WTC11 (cell line): ENCODE measurements around the gene CABCOCO1. TPM values are rescaled to one million over a fixed set of nuclear protein-coding genes. Genes with fewer than 3 reads are reported as not detected.

Experiments
- ATAC-seq: fragments of 200-7000 bp; cut with Tn5 transposase; 2 replicates; pipeline ENCODE4 v1.10.0; 2021; ENCODE audit warnings: mild to moderate bottlenecking, moderate library complexity
- CTCF ChIA-PET: fragments of 300-600 bp; sonication (Branson Sonifier 250); formaldehyde crosslinking; loops from one replicate; lab custom pipeline; 2021; ENCODE audit warnings: antibody characterized with exemption; lab: Charles Lee
- POLR2A ChIA-PET: fragments of 350-600 bp; sonication (Branson Sonifier 250); formaldehyde crosslinking; loops from one replicate; lab custom pipeline; 2021; ENCODE audit warnings: antibody characterized with exemption; lab: Charles Lee
- DNase-seq: peaks from one replicate; pipeline ENCODE4 v3.0.0; 2021; ENCODE audit warnings: low spot score
- H3K27ac Mint-ChIP-seq: 2 replicates; pipeline ENCODE4 v1.8.0; 2021; ENCODE audit warnings: mixed read lengths
- H3K27me3 Mint-ChIP-seq: 2 replicates; pipeline ENCODE4 v1.8.0; 2021; ENCODE audit warnings: low read depth, mild to moderate bottlenecking, moderate library complexity, mixed read lengths
- H3K36me3 Mint-ChIP-seq: 2 replicates; pipeline ENCODE4 v1.8.0; 2021; ENCODE audit warnings: mixed read lengths
- H3K4me1 Mint-ChIP-seq: 2 replicates; pipeline ENCODE4 v1.8.0; 2022; ENCODE audit warnings: mixed read lengths
- H3K4me3 Mint-ChIP-seq: 2 replicates; pipeline ENCODE4 v1.8.0; 2021; ENCODE audit warnings: mild to moderate bottlenecking, moderate library complexity, mixed read lengths
- H3K9me3 Mint-ChIP-seq: 2 replicates; pipeline ENCODE4 v1.8.0; 2021; ENCODE audit warnings: mixed read lengths
- ATF2 ChIP-seq: sonication (generic); formaldehyde crosslinking; IDR thresholded peaks from 2 replicates; pipeline ENCODE4 v1.8.1; 2022; ENCODE audit warnings: low read depth, missing genetic modification reagents, borderline replicate concordance
- CREB1 ChIP-seq: sonication (generic); formaldehyde crosslinking; IDR thresholded peaks from 2 replicates; pipeline ENCODE4 v1.8.0; 2023; ENCODE audit warnings: mild to moderate bottlenecking, missing genetic modification reagents
- CREM ChIP-seq: sonication (generic); formaldehyde crosslinking; IDR thresholded peaks from 2 replicates; pipeline ENCODE4 v1.8.1; 2022; ENCODE audit warnings: mild to moderate bottlenecking, missing genetic modification reagents, moderate library complexity
- GRHL2 ChIP-seq: fragments of 250-450 bp; sonication (Bioruptor Pico); IDR thresholded peaks from 2 replicates; pipeline ENCODE4 v1.8.0; 2022; ENCODE audit warnings: mild to moderate bottlenecking, moderate library complexity; ENCODE audit not compliant: insufficient replicate concordance, severe bottlenecking
- GTF2I ChIP-seq: fragments of 250-450 bp; sonication (Bioruptor Pico); conservative IDR thresholded peaks from 2 replicates; pipeline ENCODE4 v1.4.0; 2021; ENCODE audit warnings: mild to moderate bottlenecking
- MLX ChIP-seq: sonication (generic); formaldehyde crosslinking; IDR thresholded peaks from 2 replicates; pipeline ENCODE4 v1.8.1; 2023; ENCODE audit warnings: mild to moderate bottlenecking, missing genetic modification reagents, moderate library complexity
- MYBL2 ChIP-seq: sonication (generic); formaldehyde crosslinking; IDR thresholded peaks from 2 replicates; pipeline ENCODE4 v1.8.1; 2023; ENCODE audit warnings: mild to moderate bottlenecking, moderate library complexity, missing genetic modification reagents
- NR1H2 ChIP-seq: sonication (generic); formaldehyde crosslinking; IDR thresholded peaks from 2 replicates; pipeline ENCODE4 v1.9.0; 2021; ENCODE audit warnings: mild to moderate bottlenecking, moderate library complexity, missing genetic modification reagents
- PRDM15 ChIP-seq: sonication (generic); formaldehyde crosslinking; IDR thresholded peaks from 2 replicates; pipeline ENCODE4 v1.8.0; 2022; ENCODE audit warnings: missing genetic modification reagents
- RELA ChIP-seq: sonication (generic); formaldehyde crosslinking; IDR thresholded peaks from 2 replicates; pipeline ENCODE4 v1.8.1; 2022; ENCODE audit warnings: missing genetic modification reagents, mild to moderate bottlenecking, borderline replicate concordance
- RORB ChIP-seq: fragments of 250-450 bp; sonication (Bioruptor Pico); IDR thresholded peaks from 2 replicates; pipeline ENCODE4 v1.9.0; 2021; ENCODE audit warnings: mild to moderate bottlenecking
- SMAD3 ChIP-seq: sonication (generic); formaldehyde crosslinking; IDR thresholded peaks from 2 replicates; pipeline ENCODE4 v1.8.0; 2022; ENCODE audit warnings: missing genetic modification reagents, mild to moderate bottlenecking, borderline replicate concordance
- SMAD4 ChIP-seq: sonication (generic); formaldehyde crosslinking; IDR thresholded peaks from 2 replicates; pipeline ENCODE4 v1.8.0; 2022; ENCODE audit warnings: mild to moderate bottlenecking, missing genetic modification reagents
- SOX15 ChIP-seq: fragments of 250-450 bp; sonication (Bioruptor Pico); IDR thresholded peaks from 2 replicates; pipeline ENCODE4 v1.9.0; 2021; ENCODE audit warnings: mild to moderate bottlenecking
- STAT6 ChIP-seq: sonication (generic); formaldehyde crosslinking; conservative IDR thresholded peaks from 2 replicates; pipeline ENCODE4 v1.8.1; 2023; ENCODE audit warnings: mild to moderate bottlenecking, low read depth, missing genetic modification reagents, moderate library complexity
- USF1 ChIP-seq: sonication (generic); formaldehyde crosslinking; IDR thresholded peaks from 2 replicates; pipeline ENCODE4 v1.8.0; 2022; ENCODE audit warnings: mild to moderate bottlenecking, missing genetic modification reagents
- ZNF219 ChIP-seq: sonication (generic); formaldehyde crosslinking; IDR thresholded peaks from 2 replicates; pipeline ENCODE4 v1.8.0; 2023; ENCODE audit warnings: missing genetic modification reagents, mild to moderate bottlenecking, borderline replicate concordance
- ZNF396 ChIP-seq: fragments of 250-450 bp; sonication (Bioruptor Pico); IDR thresholded peaks from 2 replicates; pipeline ENCODE4 v1.8.0; 2021; ENCODE audit warnings: mild to moderate bottlenecking, moderate library complexity, borderline replicate concordance
- ZNF671 ChIP-seq: fragments of 250-450 bp; sonication (Bioruptor Pico); IDR thresholded peaks from 2 replicates; pipeline ENCODE4 v1.8.0; 2021; ENCODE audit warnings: mild to moderate bottlenecking
- total RNA-seq: library from RNA; stranded (reverse); gene quantifications from 3 replicates; pipeline ENCODE4 v1.2.3, GENCODE V29; 2021

The CABCOCO1 gene
- total RNA-seq, 1 experiment from 2014 or later = not detected

- POLR2A ChIA-PET = no interaction called here
- no peak overlapping the region for H3K27ac Mint-ChIP-seq
- CTCF ChIA-PET = no interaction called here
- H3K4me3 Mint-ChIP-seq = no peak overlapping the region
- no peaks in the 10 kb centered on the region for H3K9me3 Mint-ChIP-seq
- TF ChIP-seq ATF2 (CRISPR knock-in tag) = no peak
- no peak for TF ChIP-seq SMAD4
- no peak for TF ChIP-seq GRHL2 (CRISPR knock-in tag)
- no peak for TF ChIP-seq ZNF396 (CRISPR knock-in tag)
- no peak for TF ChIP-seq RORB
- no peak for TF ChIP-seq ZNF219 (CRISPR knock-in tag)
- TF ChIP-seq MLX (CRISPR knock-in tag) = no peak
- TF ChIP-seq STAT6 (CRISPR knock-in tag) = no peak
- no peak for TF ChIP-seq USF1
- TF ChIP-seq MYBL2 = no peak
- no peak for TF ChIP-seq RELA (CRISPR knock-in tag)
- TF ChIP-seq ZNF671 (CRISPR knock-in tag) = no peak
- TF ChIP-seq PRDM15 (CRISPR knock-in tag) = no peak
- TF ChIP-seq GTF2I = no peak
- TF ChIP-seq NR1H2 (CRISPR knock-in tag) = no peak
- TF ChIP-seq CREM (CRISPR knock-in tag) = no peak
- no peak for TF ChIP-seq CREB1 (CRISPR knock-in tag)
- no peak for TF ChIP-seq SMAD3 (CRISPR knock-in tag)
- no peak for TF ChIP-seq SOX15 (CRISPR knock-in tag)
- peaks cover 7% of the 10 kb centered on the region for H3K27me3 Mint-ChIP-seq
- no peaks in the 10 kb centered on the region for H3K36me3 Mint-ChIP-seq
- ATAC-seq (no peak), DNase-seq (no peak)
- no peaks in the 10 kb centered on the region for H3K4me1 Mint-ChIP-seq
These were observed 142.4 kb downstream of the CABCOCO1 start for GRCh38 chr10:61805091-61805490.
